ENCODE results near the gene SH3PXD2A. TPM values are rescaled to one million over a fixed set of nuclear protein-coding genes. Genes with fewer than 3 reads are reported as not detected.
A peak's percentile ranks its signal among the peaks of the same experiment; 100 is the strongest.

The SH3PXD2A gene
- polyA plus RNA-seq, 4 donors = 2.2 to 28.3 (median 8.7) TPM

DNA sequence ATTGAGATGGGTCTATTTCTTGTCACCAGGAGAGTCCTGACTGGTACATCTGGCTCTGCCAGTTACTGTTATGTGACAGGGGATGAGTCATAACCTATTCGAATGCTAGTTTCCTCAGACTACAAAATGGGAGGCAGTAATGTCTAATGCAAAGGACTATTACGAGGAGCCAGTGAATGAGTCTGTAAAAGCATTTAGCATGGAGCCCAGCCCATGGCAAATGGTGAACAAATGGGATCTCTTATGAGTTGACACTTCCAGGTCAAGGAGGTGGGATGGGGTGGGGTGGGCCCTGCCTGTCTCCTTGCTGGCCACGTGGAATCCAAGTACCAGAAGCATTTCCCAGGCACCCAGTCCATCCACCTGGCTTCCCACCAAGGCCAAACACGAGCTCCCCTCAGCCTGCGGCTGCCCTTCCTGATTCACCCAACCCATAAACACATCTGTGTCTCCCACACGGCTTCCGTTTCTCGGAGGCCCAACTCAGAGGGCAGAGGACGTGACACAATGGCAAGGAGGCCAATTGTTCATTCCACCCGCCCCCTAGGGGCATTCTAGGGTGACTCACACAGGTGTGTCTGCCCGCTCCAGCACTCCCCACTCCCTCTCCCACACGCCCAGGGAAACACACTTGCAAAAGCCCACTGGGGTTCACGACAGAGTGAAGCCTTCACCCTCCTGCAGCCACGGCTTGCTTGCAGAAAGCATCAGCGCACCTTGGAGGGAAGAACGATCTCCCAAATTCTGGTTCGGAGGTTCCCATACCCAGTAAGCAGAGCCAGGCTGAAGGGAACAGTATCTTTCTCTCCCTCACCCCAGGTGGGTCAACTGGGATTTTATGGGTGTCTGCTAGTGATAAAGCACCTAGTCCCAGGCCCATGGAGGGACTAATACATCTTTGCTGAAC, 109.8 kb downstream of the SH3PXD2A start:
- WGBS, 3 donors = 57 to 64% (median 58%) methylated on average over 17 of the region's 17 CpGs
- Histone ChIP-seq H3K9me3 (ENCODE audit: control insufficient read depth in 2 of 2, insufficient read depth in 1 of 2, low read depth in 1 of 2, low read length in 1 of 2) (no peaks in the 10 kb centered on the region), H3K27ac (ENCODE audit: low read depth in 1 of 3, low read length in 2 of 3) (peak overlapping the region in 2 of 3 donors; percentile 4 to 10), H3K4me1 (ENCODE audit: control insufficient read depth in 3 of 3, insufficient read depth in 2 of 3, low read depth in 1 of 3, low read length in 2 of 3) (peaks cover 3 to 12% (median 5%) of the 10 kb centered on the region in 3 donors), H3K36me3 (ENCODE audit: control insufficient read depth in 3 of 3, insufficient read depth in 2 of 3, low read depth in 1 of 3, low read length in 3 of 3) (peaks cover 0 to 34% (median 0%) of the 10 kb centered on the region in 3 donors), H3K27me3 (ENCODE audit: control insufficient read depth in 3 of 3, insufficient read depth in 3 of 3, low read length in 3 of 3) (no peaks in the 10 kb centered on the region), H3K4me3 (ENCODE audit: low read depth in 1 of 3, low read length in 3 of 3) (no peak overlapping the region)
- FAIRE-seq = no peak
- DNase-seq = peak; percentile 51 to 63

DNA sequence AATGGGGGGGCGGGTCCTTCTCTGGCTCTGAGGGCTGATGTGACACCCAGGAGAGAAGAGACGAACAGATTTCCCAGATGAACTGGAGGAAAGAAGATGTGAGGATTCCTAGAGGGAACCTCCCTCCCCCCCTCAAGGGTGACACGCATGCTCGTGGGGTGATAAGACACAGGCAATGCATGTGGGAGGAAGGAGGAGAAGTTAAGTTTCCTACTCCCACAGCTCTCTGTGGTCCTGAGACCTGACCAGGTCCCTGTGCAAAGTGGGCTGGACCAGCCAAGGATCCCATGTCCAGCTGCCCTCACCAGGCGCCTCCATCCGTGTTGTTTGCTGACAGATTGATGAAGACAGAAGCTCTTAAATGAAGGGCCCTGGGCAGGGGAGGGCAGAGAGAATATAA, 112.6 kb downstream of the SH3PXD2A start:
- FAIRE-seq (no peak), DNase-seq (no peak)
- peaks cover 0 to 48% (median 0%) of the 10 kb centered on the region in 3 donors for H3K36me3 ChIP-seq (ENCODE audit: control insufficient read depth in 3 of 3, insufficient read depth in 2 of 3, low read depth in 1 of 3, low read length in 3 of 3)
- no peaks in the 10 kb centered on the region for H3K9me3 ChIP-seq (ENCODE audit: control insufficient read depth in 2 of 2, insufficient read depth in 1 of 2, low read depth in 1 of 2, low read length in 1 of 2)
- H3K4me3 ChIP-seq (ENCODE audit: low read depth in 1 of 3, low read length in 3 of 3) = no peak overlapping the region
- no peaks in the 10 kb centered on the region for H3K27me3 ChIP-seq (ENCODE audit: control insufficient read depth in 3 of 3, insufficient read depth in 3 of 3, low read length in 3 of 3)
- no peak overlapping the region for H3K27ac ChIP-seq (ENCODE audit: low read depth in 1 of 3, low read length in 2 of 3)
- peaks cover 3 to 28% (median 5%) of the 10 kb centered on the region in 3 donors for H3K4me1 ChIP-seq (ENCODE audit: control insufficient read depth in 3 of 3, insufficient read depth in 2 of 3, low read depth in 1 of 3, low read length in 2 of 3)
- WGBS, 3 donors = 78 to 87% (median 83%) methylated on average over 6 of the region's 6 CpGs

DNA sequence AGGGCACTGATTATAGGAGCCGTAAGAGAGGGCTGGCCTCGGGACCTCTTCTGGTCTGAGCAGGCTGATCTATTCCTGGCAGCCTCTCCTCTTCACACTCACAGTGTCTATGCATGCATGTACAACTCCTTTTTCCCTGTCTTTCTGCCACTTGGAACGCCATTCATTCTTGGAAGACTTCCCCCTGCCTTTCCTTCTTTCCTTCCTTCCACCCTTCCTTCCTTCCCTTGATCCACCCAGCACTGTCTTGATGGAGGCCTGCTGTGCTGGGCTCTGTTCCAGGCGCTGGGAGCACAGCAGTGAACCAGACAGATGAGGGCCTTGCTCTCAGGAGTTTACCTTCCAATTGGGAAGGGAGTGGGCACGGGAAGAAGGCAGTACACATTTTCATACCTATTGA, 114.8 kb downstream of the SH3PXD2A start:
- Histone ChIP-seq H3K27ac (ENCODE audit: low read depth in 1 of 3, low read length in 2 of 3) (no peak overlapping the region), H3K36me3 (ENCODE audit: control insufficient read depth in 3 of 3, insufficient read depth in 2 of 3, low read depth in 1 of 3, low read length in 3 of 3) (peaks cover 0 to 51% (median 0%) of the 10 kb centered on the region in 3 donors), H3K4me3 (ENCODE audit: low read depth in 1 of 3, low read length in 3 of 3) (no peak overlapping the region), H3K27me3 (ENCODE audit: control insufficient read depth in 3 of 3, insufficient read depth in 3 of 3, low read length in 3 of 3) (no peaks in the 10 kb centered on the region), H3K4me1 (ENCODE audit: control insufficient read depth in 3 of 3, insufficient read depth in 2 of 3, low read depth in 1 of 3, low read length in 2 of 3) (peaks cover under 1 to 18% (median 2%) of the 10 kb centered on the region in 3 donors), H3K9me3 (ENCODE audit: control insufficient read depth in 2 of 2, insufficient read depth in 1 of 2, low read depth in 1 of 2, low read length in 1 of 2) (no peaks in the 10 kb centered on the region)
- WGBS, 3 donors = 62 to 83% (median 81%) methylated on average over 5 of the region's 5 CpGs
- no peak for FAIRE-seq
- DNase-seq = no peak

DNA sequence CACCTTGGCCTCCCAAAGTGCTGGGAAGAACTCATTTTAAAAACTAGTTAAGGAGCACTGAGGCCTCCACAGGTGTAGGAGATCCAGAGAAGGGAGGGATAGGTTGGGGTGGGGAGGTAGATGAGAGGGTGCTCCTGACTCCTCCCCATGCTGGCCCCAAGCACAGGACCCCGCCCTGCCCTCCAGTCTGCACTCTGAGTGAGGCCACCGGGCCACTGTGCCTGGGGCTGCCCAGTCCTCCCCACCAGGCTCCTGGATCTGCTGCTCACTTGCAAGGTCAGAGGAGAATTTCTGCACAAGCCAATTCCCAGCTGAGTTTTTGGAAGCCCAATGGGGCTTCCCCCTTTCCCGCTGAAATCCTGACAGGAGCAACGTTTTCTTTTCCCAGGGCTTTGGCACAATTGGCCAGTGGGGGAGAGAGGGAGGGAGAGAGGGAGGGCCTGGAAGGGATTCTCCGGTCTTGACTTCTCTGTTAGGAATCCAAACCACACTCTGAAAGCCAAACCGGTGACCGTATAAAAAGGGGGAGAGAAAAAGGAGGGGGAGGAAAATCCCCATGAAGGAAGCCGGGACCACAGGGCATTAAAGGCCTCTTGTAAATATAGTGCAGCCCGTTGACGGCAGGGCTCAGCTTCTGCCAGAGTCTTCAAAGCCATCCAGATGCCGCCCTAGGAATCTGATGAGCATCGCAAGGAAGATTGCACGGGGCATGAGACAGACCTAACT, 116.2 kb downstream of the SH3PXD2A start:
- Histone ChIP-seq H3K36me3 (ENCODE audit: control insufficient read depth in 3 of 3, insufficient read depth in 2 of 3, low read depth in 1 of 3, low read length in 3 of 3) (peaks cover 0 to 54% (median 0%) of the 10 kb centered on the region in 3 donors), H3K4me1 (ENCODE audit: control insufficient read depth in 3 of 3, insufficient read depth in 2 of 3, low read depth in 1 of 3, low read length in 2 of 3) (peaks cover 0 to 18% (median 0%) of the 10 kb centered on the region in 3 donors), H3K27ac (ENCODE audit: low read depth in 1 of 3, low read length in 2 of 3) (peak overlapping the region in 2 of 3 donors; percentile 43 to 66), H3K27me3 (ENCODE audit: control insufficient read depth in 3 of 3, insufficient read depth in 3 of 3, low read length in 3 of 3) (no peaks in the 10 kb centered on the region), H3K4me3 (ENCODE audit: low read depth in 1 of 3, low read length in 3 of 3) (no peak overlapping the region), H3K9me3 (ENCODE audit: control insufficient read depth in 2 of 2, insufficient read depth in 1 of 2, low read depth in 1 of 2, low read length in 1 of 2) (no peaks in the 10 kb centered on the region)
- DNase-seq (peak in 1 of 2 donors; percentile 41), FAIRE-seq (no peak)
- 51 to 77% (median 70%) methylated on average over 13 of the region's 13 CpGs for WGBS, 3 donors

DNA sequence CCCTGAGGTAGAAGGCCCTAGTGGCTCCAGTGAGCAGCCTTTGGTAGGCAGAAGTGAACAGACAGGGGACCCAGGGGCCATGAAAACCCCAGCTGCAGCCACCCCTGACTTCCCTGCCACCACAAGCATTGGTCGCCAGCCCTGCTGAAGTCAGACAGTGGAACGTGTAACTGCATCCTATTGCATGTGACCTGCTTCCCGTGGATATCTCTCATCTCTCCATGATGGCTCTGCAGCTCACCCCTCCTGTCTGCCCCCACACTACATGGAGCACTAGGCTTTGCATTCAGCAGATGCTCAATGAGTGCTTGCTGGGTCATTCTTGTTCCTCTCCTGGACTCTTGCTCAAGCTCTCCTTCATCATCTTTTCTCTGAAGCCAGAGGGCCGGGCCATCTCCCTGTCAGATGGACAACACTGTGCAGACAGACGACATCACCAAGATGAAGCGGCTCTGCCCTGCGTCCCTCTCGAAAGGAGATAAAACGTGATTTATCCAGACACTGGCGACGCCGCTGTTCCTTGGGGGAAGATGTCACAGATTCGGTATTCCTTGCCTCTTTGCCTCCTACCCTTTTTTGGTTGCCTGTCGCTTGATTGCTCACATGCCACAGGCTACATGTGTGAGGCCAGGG, 117.5 kb downstream of the SH3PXD2A start:
- WGBS, 3 donors = 88 to 92% (median 89%) methylated on average over 14 of the region's 14 CpGs
- H3K27ac ChIP-seq (ENCODE audit: low read depth in 1 of 3, low read length in 2 of 3) = no peak overlapping the region
- no peak for DNase-seq
- FAIRE-seq = no peak
- no peak overlapping the region for H3K4me3 ChIP-seq (ENCODE audit: low read depth in 1 of 3, low read length in 3 of 3)
- H3K9me3 ChIP-seq (ENCODE audit: control insufficient read depth in 2 of 2, insufficient read depth in 1 of 2, low read depth in 1 of 2, low read length in 1 of 2) = no peaks in the 10 kb centered on the region
- H3K27me3 ChIP-seq (ENCODE audit: control insufficient read depth in 3 of 3, insufficient read depth in 3 of 3, low read length in 3 of 3) = no peaks in the 10 kb centered on the region
- H3K36me3 ChIP-seq (ENCODE audit: control insufficient read depth in 3 of 3, insufficient read depth in 2 of 3, low read depth in 1 of 3, low read length in 3 of 3) = peaks cover 0 to 54% (median 0%) of the 10 kb centered on the region in 3 donors
- H3K4me1 ChIP-seq (ENCODE audit: control insufficient read depth in 3 of 3, insufficient read depth in 2 of 3, low read depth in 1 of 3, low read length in 2 of 3) = peaks cover 0 to 22% (median 0%) of the 10 kb centered on the region in 3 donors

DNA sequence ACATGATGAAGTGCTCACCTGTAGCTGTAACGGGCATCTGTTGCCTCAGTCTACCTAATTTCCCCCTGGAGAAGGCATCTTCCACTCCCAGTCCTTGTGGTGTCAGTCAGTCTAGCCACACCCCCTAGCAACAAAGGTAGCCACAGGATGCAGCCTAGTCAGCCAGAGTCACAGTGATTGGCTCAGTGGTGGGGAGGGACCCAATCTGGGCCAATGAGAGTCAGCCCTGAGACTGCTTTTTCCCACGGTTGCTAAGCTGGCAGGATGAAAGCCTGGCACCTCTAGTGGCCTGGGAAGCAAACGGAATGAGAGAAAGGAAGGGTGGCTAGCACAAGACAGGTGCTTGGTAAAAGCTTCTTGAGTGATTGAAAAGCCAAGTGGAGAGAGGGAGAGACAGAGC, 118.6 kb downstream of the SH3PXD2A start:
- Histone ChIP-seq H3K4me3 (ENCODE audit: low read depth in 1 of 3, low read length in 3 of 3) (no peak overlapping the region), H3K4me1 (ENCODE audit: control insufficient read depth in 3 of 3, insufficient read depth in 2 of 3, low read depth in 1 of 3, low read length in 2 of 3) (peaks cover 0 to 28% (median 0%) of the 10 kb centered on the region in 3 donors), H3K27me3 (ENCODE audit: control insufficient read depth in 3 of 3, insufficient read depth in 3 of 3, low read length in 3 of 3) (no peaks in the 10 kb centered on the region), H3K9me3 (ENCODE audit: control insufficient read depth in 2 of 2, insufficient read depth in 1 of 2, low read depth in 1 of 2, low read length in 1 of 2) (no peaks in the 10 kb centered on the region), H3K27ac (ENCODE audit: low read depth in 1 of 3, low read length in 2 of 3) (no peak overlapping the region), H3K36me3 (ENCODE audit: control insufficient read depth in 3 of 3, insufficient read depth in 2 of 3, low read depth in 1 of 3, low read length in 3 of 3) (peaks cover 0 to 52% (median 0%) of the 10 kb centered on the region in 3 donors)
- FAIRE-seq (no peak), DNase-seq (peak in 1 of 2 donors; percentile 37)
- 66 to 76% (median 76%) methylated on average over 3 of the region's 3 CpGs for WGBS, 3 donors

DNA sequence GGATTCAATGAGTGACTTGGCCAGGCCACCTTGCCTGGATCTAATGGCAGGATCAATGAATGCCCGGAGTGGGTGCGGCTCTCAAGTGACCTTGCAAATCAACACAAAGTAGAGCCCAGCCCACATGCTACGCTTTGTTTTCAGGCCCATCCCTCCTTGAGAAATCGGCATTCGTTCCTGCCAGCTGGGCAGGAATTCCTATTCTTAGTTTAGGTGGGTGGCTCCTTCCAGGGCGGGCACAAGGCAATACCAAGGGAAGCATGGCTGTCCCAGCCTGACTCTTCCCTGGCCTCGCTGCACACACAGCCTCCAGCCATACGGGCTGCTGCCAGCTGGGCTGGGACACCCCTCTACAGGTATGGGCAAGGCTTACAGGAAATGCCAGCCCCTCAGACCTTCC, 119.3 kb downstream of the SH3PXD2A start:
- DNase-seq = no peak
- Histone ChIP-seq H3K4me1 (ENCODE audit: control insufficient read depth in 3 of 3, insufficient read depth in 2 of 3, low read depth in 1 of 3, low read length in 2 of 3) (peaks cover 0 to 28% (median 0%) of the 10 kb centered on the region in 3 donors), H3K27ac (ENCODE audit: low read depth in 1 of 3, low read length in 2 of 3) (no peak overlapping the region), H3K9me3 (ENCODE audit: control insufficient read depth in 2 of 2, insufficient read depth in 1 of 2, low read depth in 1 of 2, low read length in 1 of 2) (no peaks in the 10 kb centered on the region), H3K36me3 (ENCODE audit: control insufficient read depth in 3 of 3, insufficient read depth in 2 of 3, low read depth in 1 of 3, low read length in 3 of 3) (peaks cover 0 to 51% (median 0%) of the 10 kb centered on the region in 3 donors), H3K27me3 (ENCODE audit: control insufficient read depth in 3 of 3, insufficient read depth in 3 of 3, low read length in 3 of 3) (no peaks in the 10 kb centered on the region), H3K4me3 (ENCODE audit: low read depth in 1 of 3, low read length in 3 of 3) (no peak overlapping the region)
- 89 to 91% (median 90%) methylated on average over 8 of the region's 8 CpGs for WGBS, 3 donors
- no peak for FAIRE-seq

DNA sequence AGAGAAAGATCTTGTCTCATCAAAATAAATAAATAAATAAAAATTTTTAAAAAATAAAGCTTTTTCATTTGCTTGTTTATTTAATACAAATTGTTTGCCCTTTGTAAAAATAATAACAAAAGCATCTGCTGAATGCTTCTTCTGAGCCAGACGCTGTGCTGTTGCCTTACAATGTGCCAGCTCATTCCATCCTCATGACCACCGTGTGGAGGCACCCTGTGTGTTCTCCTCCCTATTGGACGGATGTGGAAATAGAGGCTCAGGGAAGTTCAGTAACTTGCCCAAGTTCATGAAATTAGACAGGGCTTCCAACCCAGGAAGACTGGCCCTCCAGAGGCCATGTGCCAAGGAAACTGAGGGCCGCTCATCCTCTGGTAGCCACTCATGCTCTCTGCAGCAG, 120.6 kb downstream of the SH3PXD2A start:
- Histone ChIP-seq H3K27me3 (ENCODE audit: control insufficient read depth in 3 of 3, insufficient read depth in 3 of 3, low read length in 3 of 3) (no peaks in the 10 kb centered on the region), H3K4me1 (ENCODE audit: control insufficient read depth in 3 of 3, insufficient read depth in 2 of 3, low read depth in 1 of 3, low read length in 2 of 3) (peaks cover 0 to 21% (median 0%) of the 10 kb centered on the region in 3 donors), H3K4me3 (ENCODE audit: low read depth in 1 of 3, low read length in 3 of 3) (no peak overlapping the region), H3K36me3 (ENCODE audit: control insufficient read depth in 3 of 3, insufficient read depth in 2 of 3, low read depth in 1 of 3, low read length in 3 of 3) (peaks cover 0 to 52% (median 0%) of the 10 kb centered on the region in 3 donors), H3K9me3 (ENCODE audit: control insufficient read depth in 2 of 2, insufficient read depth in 1 of 2, low read depth in 1 of 2, low read length in 1 of 2) (no peaks in the 10 kb centered on the region), H3K27ac (ENCODE audit: low read depth in 1 of 3, low read length in 2 of 3) (no peak overlapping the region)
- DNase-seq = no peak
- 85 to 96% (median 88%) methylated on average over 4 of the region's 4 CpGs for WGBS, 3 donors
- FAIRE-seq = no peak
